ENCODE data around the gene CTBS.
A peak's percentile ranks its signal among the peaks of the same experiment; 100 is the strongest.
"Not testable (repeated sequence)": the region's sequence is repeated elsewhere in the genome, so short reads cannot be mapped to it uniquely, and the experiment has no call there.

The CTBS gene

DNA sequence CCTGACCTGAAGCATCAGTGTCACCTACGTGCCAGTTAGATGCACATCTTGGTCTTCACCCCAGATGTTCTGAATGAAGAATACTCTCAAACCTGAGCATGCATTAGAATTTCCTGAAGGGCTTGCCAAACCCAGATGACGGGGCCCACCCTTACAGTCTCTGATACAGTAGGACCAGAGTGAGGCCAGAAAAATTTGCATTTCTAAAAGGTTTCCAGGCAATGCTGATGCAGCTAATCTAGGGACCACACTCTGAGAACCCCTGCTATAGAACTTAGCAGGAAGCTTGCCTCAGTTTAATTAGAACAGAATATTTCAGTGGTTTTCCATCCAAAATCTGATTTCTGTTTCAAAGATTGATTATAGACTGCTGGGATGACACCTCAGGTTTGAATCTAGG, 9.9 kb upstream of the CTBS start:
- no peak for DNase-seq

DNA sequence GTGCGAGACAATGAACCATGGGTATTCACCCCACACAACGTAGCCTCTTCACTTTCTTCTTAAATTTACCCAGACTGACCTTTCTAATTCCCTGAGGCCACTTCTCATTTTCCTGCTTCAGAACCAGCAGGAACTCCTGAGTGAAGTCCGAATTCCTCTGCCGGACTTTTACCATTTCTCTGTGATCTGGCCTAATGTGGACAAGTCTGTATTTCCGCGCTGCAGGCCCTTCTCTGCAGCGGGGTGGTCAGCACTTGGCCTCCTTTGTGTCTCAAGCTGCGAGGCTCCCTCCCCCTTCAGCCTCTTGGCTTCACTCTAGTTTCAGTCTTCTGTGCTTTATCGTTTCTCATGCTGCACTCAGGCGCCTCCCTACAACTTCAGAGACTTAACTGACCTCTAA, 9.4 kb upstream of the CTBS start:
- no peak for DNase-seq

DNA sequence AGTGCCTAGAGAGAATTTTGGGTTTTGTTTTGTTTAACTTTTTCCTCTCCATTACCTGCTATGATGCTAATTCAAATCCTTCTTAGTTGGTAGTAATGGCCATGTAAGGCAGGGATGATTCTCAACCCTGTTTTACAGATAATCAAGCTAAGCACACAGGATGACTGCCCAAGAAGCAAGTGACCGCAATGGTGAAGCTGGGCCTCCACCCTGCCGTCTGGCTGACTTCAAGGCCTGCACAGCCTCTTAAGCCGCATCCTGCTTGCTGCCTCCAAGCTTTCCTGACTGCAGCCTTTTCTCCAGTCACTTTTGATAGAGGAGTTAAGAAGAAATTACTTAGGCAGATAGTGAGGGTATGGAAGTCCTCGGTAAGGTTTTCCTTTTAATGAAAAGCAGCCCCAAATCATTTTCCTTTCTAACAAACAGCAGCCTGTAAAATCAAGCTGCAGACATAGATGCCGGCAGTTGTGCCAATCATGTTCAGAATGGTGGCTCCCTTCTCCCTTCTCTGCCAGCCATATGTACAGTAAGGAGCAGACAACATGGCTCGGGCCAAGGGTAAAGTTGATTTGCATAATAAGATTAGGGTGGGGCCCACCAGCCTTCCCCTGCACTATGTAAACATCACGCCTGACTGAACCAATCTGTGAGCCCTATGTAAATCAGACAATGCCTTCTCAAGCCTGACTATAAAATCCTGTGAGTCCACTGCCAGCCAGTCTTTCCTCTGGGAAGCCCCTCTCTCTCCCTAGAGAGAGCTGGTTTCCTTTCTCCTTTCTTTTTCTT, 8.8 kb upstream of the CTBS start:
- no peak for DNase-seq

DNA sequence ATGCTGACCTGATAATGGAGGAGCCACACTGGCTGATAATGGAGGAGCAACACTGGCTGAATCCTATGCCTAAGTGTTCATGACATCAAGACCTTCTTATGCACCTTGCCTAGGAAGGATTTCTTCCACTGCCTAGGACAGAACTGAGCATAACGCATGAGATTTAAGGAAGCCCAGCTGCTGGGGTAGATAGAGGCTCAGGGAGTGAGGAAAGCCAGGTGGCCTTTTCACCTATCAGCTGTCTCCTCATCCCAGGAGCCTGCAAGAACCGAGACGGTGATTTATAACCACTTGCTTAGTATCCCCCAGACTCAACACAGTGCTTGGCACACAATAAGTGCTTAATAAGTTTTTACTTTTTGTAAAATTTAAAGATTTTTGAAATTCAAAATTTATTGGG, 7.4 kb upstream of the CTBS start:
- no peak for DNase-seq

DNA sequence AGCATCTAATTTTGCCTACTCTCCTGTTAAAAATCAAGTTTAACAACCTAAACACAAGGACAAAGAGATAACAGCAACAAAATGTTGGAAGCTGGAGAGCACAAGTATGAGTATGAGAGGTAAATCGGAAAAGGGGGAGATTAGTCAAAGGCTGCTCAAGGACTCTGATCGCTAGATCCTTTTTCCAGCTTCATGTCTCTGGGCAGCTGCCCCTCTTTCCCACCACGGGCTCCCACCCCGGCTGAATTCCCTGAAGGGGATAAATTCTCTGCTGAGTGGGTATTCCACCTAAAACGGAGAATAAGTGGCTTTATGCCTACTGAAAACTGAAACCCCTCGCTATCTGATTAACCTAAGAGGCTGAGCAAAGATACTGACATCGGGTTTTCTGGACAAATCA, 696 bp upstream of the CTBS start:
- no peak for DNase-seq

DNA sequence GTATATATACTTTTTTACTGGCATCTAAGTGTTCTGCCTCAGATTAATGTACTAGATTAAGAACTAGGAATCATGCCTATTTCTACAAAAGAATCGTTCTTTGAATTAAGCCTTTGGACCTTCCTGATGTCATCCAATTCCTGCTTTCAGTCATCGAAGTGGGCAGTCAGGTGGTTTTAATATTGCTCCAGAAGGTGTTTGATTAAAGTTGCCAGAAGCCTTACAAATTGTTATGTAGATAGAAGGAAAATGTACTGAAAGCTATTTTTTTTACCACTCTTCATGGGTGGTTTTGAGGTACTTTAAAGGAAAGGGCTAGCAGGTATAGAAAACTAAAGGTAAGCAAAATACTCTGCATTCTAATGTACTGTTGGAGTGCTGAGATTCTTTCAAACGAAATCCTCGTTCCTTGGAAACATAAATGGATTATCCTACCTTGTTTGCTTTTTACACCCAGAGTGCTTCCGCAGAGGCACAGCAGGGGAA, 716 bp downstream of the CTBS start:
- DNase-seq: no peak

DNA sequence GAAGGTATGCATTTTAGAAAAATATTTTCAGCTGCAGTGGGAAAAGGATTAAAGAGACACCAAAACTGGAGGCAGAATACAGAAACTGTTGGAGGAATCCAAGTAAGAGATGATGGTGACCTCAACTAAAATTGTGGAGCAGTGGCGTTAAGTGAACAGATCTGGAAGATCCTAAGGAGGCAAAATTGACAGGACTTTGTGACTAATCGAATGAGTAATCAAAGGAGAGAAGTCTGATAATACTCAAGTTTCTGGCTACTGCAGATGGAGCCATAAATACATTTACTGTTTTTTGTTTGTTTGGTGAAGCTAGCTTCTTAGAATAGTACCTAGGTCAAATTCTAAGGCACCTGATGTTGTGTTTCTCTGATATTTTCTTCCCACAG, 3.1 kb downstream of the CTBS start:
- no peak for DNase-seq

DNA sequence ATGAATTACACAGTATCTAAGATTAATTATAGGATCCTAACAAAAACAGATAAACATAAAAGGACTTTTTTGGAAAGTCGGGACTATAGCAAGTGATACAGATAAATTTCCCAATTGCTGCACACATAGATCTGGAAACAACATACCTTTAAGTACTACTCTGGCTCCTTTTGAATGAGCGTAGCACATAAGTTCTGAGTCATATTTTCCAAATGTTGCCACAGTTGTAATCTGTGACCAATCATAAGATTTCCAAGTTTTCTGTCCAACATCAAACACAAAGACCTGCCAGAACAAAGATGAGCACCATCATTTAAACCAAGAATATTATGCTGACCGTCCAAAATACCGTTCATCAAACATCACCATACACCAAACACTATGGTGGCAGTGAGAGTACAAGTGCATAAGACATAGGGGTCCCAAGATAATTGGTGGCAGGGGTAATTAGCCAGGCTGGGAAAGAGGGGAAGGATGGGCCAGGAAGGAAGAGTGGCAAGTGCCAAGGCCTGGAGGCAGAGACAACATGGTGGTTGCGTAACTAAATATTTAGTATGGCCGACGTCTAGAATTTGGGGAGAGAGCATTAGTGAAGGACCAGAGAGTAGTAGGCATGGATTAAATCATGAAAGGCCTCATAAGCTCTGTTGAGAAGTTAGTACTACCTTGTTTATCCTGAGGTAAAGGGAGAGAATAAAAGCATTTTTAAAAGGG, 3.6 kb downstream of the CTBS start:
- DNase-seq: no peak

DNA sequence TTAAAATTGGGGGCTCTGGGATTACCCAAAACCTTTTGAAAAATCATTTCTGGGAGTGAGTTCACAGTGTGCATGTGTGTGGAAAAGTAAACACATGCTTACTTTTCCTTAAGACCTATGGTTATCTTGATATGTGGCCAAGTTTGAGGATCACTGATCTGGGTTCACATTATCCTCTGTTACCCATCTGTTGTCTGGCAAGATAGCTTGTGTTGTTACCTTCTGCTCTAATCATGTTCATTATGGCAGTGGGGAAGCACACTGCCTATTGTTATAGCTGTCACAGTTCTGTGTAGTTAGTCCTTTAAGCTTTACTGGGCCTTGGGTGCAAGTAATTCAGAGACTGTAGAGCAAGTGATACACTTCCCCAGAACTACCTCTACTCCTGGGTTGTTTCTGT, 5.0 kb downstream of the CTBS start:
- no peak for DNase-seq

DNA sequence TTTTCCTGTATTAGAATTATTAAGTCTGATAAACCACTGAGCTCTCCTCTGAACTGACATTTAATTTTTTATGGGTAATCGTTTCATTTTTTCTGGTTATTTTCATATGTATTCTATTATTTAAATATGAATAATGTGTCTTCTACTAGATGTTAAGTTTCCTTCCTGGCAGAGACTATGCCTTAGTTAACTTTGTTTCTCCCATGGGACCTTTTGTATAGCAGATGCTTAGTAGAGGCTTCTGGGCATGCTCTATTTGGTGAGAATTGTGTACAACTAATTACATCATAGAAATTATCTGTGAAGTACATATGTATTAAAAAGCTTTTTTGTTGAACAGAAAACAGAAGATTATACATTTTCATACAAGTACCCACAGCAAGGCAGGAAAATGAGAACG, 23.4 kb downstream of the CTBS start:
- DNase-seq: no peak

DNA sequence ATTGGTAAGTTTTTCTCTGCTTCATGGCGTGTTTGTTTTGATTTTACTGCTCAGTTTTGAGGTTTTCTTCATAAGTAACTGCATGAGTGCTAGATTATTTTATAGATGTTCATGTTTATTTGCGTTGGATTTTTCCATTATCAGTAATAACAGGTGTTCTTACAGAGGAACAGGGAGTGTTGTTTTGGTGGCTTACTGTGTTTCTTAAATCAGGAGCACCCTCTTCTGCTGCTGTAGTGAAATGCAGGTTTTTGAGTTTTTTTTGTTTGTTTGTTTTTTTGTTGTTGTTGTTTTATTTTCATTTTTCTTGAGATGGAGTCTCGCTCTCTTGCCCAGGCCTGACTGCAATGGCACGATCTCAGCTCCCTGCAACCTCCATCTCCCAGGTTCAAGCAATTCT, 32.6 kb downstream of the CTBS start:
- peak; percentile 2 for DNase-seq

DNA sequence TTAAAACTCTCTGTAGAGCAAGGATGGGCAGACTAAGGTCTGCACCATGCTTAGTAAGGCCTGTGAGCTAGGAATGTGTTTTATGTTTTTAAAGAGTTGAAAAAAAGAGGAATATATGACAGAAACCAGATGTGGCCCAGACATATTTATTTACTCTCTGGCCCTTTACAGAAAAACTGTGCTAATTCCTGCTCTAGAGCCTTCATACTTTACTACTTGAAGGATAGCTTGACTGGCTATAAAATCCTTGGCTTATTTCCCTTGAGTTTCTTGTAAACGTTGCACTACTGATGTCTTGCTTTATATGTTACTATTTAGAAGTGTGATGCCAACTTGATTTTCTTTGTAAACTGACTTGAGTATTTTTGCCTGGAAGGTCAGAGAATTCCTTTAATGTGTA, 33.5 kb downstream of the CTBS start:
- no peak for DNase-seq

DNA sequence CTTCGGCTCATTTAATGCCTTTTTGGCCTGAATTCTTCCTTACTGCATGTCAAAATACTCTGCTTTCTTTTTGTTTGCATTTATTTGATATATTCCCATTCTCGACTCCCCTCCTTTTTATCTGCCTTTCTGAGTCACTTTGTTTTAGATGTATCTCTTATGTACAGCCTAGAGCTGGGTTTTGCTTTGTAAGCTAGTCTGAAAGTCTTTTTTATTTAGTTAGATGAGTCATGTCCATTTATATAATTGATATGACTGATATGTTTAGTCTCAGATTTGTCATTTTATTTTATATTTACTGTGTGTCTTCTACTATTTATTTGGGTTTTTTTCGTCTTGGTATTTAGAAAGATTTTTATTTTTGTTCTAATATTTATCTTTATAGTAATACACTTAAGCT, 34.3 kb downstream of the CTBS start:
- DNase-seq: no peak

DNA sequence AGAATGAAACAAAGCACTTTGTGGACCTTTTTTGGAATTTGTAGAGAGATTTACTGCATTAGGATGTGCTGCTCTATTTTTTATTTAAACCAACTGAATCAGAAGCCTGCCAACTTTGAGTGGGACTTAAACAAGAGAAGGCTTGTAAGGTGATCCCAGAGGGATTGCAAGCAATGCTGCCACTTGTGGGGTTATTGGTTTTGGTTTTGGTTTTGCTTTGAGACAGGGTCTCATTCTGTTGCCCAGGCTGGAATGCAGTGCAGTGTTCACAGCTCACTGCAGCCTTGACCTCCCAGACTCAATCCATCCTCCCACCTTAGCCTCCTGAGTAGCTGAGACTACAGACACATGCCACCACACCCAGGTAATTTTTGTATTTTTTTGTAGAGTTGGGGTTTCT, 35.6 kb downstream of the CTBS start:
- DNase-seq: no peak

DNA sequence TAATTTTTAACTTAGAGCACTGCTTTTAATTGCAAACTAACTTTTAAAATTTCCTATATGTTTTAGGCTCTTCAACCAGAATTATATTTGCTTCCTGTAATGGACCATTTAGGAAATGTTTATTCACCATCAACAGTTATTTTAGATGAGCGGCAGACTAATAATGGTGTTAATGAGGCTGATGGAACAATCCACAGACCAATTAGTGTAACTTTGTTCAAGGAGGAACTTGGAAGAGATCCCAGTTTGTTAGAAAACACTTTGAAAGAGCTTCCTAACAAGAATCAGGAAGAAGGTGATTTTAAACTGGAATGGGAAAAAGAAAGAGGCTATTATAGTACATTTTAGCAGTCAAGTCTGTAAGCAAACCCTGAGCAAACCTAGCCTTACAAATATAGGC, 48.5 kb downstream of the CTBS start:
- DNase-seq: no peak

DNA sequence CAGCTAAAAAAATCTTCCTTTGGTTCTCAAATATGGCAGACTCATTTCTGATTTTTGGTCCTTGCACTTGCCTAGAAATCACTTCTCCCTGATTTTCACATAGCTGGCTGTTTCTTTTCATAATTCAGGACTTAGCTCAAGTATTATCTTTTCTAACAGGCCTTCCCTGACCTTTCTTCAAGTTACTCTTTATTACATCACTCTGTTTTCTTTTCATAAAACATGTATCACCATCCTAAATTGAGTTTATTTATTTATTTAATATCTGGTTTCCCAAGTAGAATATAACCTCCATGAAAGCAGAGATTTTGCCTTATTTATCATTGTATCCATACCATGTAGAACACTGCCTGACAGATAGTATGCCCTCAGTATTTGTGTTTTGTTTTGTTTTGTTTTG, 49.6 kb downstream of the CTBS start:
- DNase-seq: no peak

DNA sequence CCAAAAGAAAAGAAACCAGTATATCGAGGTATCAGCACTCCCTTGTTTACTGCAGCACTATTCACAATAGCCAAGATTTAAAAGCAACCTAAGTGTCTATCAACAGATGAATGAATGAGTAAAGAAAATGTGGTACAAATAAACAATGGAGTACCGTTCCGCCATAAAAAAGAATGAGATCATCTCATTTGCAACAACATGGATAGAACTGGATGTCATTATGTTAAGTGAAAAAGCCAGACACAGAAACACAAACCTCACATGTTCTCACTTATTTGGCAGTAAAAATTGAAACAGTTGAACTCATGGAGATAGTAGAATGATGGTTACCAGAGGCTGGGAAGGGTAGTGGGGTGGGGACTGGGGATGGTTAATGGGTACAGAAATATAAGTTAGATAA, 63.6 kb downstream of the CTBS start:
- DNase-seq: no peak

DNA sequence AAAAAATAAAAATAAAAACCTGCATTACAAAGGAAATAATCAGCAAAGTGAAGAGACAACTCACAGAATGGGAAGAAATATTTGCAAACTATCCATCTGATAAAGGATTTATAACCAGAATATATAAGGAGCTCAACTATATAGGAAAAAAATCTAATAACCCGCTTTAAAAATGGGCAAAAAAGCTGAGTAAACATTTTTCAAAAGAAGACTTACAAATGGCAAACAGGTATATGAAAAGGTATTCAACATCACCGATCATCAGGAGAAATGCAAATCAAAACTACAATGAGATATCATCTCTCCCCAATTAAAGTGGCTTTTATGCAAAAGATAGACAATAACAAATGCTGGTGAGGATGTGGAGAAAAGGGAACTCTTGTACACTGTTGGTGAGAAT, 64.1 kb downstream of the CTBS start:
- DNase-seq: no peak

DNA sequence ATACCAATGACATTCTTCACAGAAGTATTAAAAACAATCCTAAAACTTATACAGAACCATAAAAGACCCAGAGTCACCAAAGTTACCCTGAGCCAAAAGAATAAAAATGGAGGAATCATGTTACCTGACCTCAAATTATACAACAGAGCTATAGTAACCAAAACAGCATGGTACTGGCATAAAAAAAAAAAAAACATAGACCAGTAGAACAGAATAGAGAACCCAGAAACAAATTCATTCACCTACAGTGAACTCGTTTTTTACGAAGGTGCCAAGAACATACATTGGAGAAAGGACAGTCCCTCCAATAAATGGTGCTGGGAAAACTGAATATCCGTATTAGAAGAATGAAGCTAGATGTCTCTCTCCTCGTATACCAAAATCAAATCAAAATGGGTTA, 65.2 kb downstream of the CTBS start:
- DNase-seq: no peak

DNA sequence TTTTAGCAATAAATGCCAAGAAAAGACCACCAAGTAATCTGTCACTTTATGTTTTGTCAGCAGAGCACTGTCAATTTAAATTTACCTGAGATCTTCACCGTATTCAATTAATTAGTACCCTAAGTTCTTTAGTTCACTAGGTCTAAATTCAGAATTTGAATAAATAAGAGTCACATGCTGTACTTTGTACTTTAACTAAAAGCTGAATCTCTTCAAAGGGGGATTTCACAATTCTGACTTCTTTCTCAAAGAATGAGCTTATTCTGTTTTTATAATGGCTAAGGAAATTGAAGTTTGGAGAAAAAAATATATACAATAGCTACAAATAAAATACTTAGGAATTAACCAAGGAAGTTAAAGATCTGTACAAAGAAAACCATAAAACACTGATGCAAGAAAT, 65.7 kb downstream of the CTBS start:
- no peak for DNase-seq

DNA sequence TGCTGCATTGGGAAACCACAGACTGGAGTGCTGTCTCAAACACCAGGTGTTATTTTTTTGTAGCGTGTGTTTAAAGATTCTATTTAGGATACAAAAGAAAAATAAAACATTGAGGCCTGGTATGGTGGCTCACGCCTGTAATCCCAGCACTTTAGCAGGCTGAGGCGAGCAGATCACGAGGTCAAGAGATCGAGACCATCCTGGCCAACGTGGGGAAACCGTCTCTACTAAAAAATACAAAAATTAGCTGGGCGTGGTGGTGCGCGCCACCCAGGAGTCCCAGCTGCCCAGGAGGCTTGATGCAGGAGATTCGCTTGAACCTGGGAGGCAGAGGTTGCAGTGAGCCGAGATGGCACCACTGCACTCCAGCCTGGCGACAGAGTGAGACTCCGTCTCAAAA, 66.4 kb downstream of the CTBS start:
- DNase-seq: not testable (repeated sequence)

DNA sequence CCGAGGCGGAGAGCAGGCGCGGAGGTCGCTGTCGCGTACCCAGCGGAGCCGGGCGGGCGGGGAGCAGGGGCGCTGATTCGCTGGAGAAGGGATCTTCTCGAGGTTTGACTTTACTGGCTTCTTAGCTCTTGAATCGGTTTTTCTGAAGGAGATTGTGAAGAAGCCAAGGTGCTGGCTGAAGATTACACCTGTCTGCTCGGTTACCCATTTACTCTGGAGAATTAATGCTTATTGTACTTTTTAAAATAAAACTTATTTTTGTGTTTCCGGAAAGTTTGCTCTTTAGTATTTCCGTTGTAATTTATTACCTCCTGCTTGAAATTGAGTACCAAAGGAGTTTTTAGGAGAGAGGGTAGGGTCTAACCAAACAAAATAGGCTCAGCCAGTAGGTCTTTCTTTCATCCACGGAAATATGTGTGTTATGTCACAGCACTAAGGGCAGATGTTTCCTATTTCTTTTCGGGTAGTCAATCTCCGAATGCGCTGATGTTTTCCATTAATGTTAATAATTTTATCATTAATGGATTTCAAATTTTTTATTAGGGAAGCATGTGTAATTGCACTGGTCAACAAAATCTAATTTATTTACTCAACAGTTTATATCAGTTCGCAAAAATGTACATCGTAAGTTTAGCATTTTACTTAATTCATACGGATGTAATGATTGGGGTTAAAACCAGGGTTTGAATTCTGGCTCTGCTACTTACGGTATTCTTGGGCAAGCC, 67.3 kb downstream of the CTBS start:
- DNase-seq: no peak

DNA sequence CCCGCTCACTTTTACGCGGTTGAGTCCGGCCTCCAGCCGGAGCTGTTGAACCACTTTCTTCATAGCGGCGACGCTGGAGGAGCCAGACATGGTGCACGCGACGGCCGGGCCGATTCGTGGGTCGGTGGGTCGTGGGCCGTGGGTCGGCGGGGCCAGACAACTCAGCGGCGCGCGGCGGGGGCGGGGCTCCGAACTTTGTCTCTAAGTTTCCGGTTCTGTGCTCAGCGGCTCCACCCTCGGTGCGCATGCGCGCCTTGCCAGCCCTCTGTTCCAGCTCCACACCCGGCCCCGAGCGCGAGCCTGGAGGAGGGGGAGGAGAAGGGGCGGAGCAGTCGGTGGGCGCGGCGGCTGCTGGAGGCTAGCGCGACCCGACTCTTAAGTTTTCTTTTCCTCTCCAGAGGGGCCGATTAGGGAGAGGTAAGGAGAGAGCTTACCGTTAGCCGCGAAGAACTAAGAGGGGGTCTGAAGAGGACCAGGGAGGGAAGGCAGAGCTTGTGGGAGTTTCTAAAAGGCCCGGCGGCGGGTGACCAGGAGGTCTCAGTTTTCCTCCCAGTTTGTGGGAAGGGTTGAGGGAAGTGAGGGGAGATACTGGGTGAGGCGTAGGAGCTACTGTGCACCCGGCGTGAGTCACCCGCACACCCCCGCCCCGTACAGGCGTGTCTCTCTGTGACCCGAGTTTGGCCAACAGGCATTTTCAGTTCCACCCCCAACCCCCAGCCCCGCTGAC, 68.1 kb downstream of the CTBS start, which contains the start of the genes GNG5 and SPATA1:
TSS of gene GNG5 (minus strand) at position 580 of the 727 bp plus-strand sequence. CDS start at position 90, 490 bp downstream.
TSS of gene SPATA1 (plus strand) at position 385 of the 727 bp plus-strand sequence. CDS start 9,974 bp downstream, outside the sequence.
- peak; percentile 97 for DNase-seq
